Keratinocyte (primary cell): ENCODE measurements around the gene RABGEF1.

Experiments used
- CTCF ChIP-seq, 3 experiments: IDR thresholded peaks in 1 of 3; conservative IDR thresholded peaks in 1 of 3; optimal IDR thresholded peaks in 1 of 3; 2 replicates in 2 of 3; 3 replicates in 1 of 3; pipeline versions ENCODE3 to v1.5.1; 2011; ENCODE audit warnings: low read length in 3 of 3, mild to moderate bottlenecking in 3 of 3, moderate library complexity in 2 of 3, control low read depth in 1 of 3, inconsistent platforms in 1 of 3; ENCODE audit not compliant: insufficient read depth in 2 of 3; ENCODE audit errors: extremely low read depth in 1 of 3
- EZH2 ChIP-seq: IDR thresholded peaks from one replicate; pipeline ENCODE4 v1.6.1; 2012; ENCODE audit warnings: inconsistent platforms, mild to moderate bottlenecking, low read length, moderate library complexity

- TF ChIP-seq CTCF (optimal IDR thresholded peaks at IDR 0.05 in 1 of 3, IDR thresholded peaks at IDR 0.05 in 1 of 3, conservative IDR thresholded peaks at IDR 0.05 in 1 of 3; ENCODE audit: extremely low read depth in 1 of 3, insufficient read depth in 2 of 3, low read length in 3 of 3) (no peak), EZH2 (no peak)
These were observed 47.2 kb upstream of the RABGEF1 start for GRCh38 chr7:66693331-66693730.
